Body of pancreas (tissue), 4 donors: ENCODE data around the gene RDH16. TPM values are rescaled to one million over a fixed set of nuclear protein-coding genes. Genes with fewer than 3 reads are reported as not detected.
A peak's percentile ranks its signal among the peaks of the same experiment; 100 is the strongest.
"Not testable (repeated sequence)": the region's sequence is repeated elsewhere in the genome, so short reads cannot be mapped to it uniquely, and the experiment has no call there.

Source experiments
- ATAC-seq: fragments of 150-250 bp; one replicate; pipeline ENCODE4 v1.9.1; 2016
- DNase-seq, 4 donors: peaks; one replicate each; pipeline ENCODE4 v3.0.0-alpha.2; 2019
- H3K27ac ChIP-seq, 4 donors: fragments of 200-600 bp; sonication (generic); 1 replicate in 3 of 4; 2 replicates in 1 of 4; pipeline versions ENCODE4 v1.5.1 to v1.6.1; 2016 to 2019; ENCODE audit warnings: mild to moderate bottlenecking in 1 of 4, mixed read lengths in 1 of 4, moderate library complexity in 1 of 4
- H3K27me3 ChIP-seq, 2 donors: fragments of 200-600 bp; sonication (generic); one replicate each; pipeline ENCODE4 v1.6.0; 2016; ENCODE audit warnings: mild to moderate bottlenecking in 1 of 2
- H3K36me3 ChIP-seq, 2 donors: fragments of 200-600 bp; sonication (generic); replicated peaks in 1 of 2; 2 replicates each; pipeline ENCODE4 v1.5.1; 2016; ENCODE audit warnings: low read depth in 2 of 2; ENCODE audit not compliant: insufficient read depth in 1 of 2
- H3K4me1 ChIP-seq: fragments of 200-600 bp; sonication (generic); one replicate; pipeline ENCODE4 v1.6.0; 2016
- H3K4me3 ChIP-seq, 2 donors: fragments of 200-600 bp; sonication (generic); 1 replicate in 1 of 2; 2 replicates in 1 of 2; pipeline ENCODE4 v1.5.1; 2016 to 2019
- H3K9me3 ChIP-seq, 3 donors: fragments of 200-600 bp; sonication (generic); 1 replicate in 2 of 3; 2 replicates in 1 of 3; pipeline ENCODE4 v1.5.1; 2016
- POLR2A ChIP-seq, 3 donors: fragments of 450-650 bp; IDR thresholded peaks; one replicate each; pipeline ENCODE4 v1.6.1; 2016; ENCODE audit warnings: antibody characterized with exemption in 3 of 3, mild to moderate bottlenecking in 2 of 3
- WGBS, 2 donors: methylation state at CpG; one replicate each; pipeline ENCODE4 v1.1.5; 2017; 5-methylcytosine and 5-hydroxymethylcytosine counted together
- intact Hi-C: fragments of 100-400 bp; cut with DNase I; formaldehyde crosslinking; loops from one replicate; pipeline ENCODE4 v1.15.1; 2023
- total RNA-seq, 2 donors: library from RNA; depleted of rRNA; stranded (reverse); fragments of >200 nt; gene quantifications; one replicate each; pipeline ENCODE4 v1.1.0, GENCODE V29; 2016
- TF ChIP-seq, protein P1 (sequence below), 7 experiments: fragments of 450-650 bp in 4 of 7; fragments of 200-600 bp in 3 of 7; sonication (generic) in 3 of 7; IDR thresholded peaks; one replicate each; pipeline ENCODE4 v1.5.1; 2016 to 2019; ENCODE audit warnings: antibody characterized with exemption in 7 of 7

The RDH16 gene
- total RNA-seq, 2 donors from 2014 or later = 0.99 to 1.3 TPM

DNA sequence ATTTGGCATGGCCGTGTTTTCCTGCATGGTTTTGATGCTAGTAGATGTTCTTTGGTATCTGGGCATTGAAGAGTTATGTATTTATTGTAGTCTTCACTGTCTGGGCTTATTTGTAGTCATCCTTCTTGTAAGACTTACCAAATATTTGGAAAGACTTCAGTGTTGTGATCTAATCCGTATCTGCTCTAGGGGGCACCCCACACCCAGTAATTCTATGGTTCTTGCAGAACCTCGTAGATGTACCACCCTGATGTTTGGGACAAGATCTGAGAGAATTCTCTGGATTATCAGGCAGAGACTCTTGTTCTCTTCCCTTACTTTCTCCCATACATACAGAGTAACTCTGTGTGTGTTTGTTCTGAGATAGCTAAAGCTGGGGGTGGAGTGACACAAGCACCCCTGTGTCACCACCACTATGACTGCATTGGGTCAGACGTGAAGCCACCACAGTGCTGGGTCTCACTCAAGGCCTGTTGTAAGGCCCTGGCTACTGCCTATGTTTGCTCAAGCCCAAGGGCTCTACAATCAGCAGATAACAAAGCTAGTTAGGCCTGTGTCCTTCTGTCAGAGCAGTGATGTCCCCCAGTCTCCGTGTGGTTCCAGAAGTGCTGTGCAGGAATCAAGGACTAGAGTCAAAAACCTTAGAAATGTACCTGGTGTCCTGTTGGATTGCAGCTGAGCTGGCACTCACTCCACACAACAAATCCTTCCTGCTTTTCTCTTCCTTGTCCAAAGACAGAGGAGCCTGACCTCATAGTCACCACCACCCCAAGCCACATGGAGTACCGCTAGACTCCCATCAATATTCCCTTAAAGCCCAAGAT lies 9.6 kb downstream of the RDH16 start:
- no peak for DNase-seq
- no peak overlapping the region for H3K27ac ChIP-seq
- no peak for ATAC-seq
- H3K4me1 ChIP-seq = no peaks in the 10 kb centered on the region
- H3K27me3 ChIP-seq = no peaks in the 10 kb centered on the region
- WGBS, 2 donors = 72 to 73% methylated on average over 5 to 6 of the region's 6 CpGs
- H3K4me3 ChIP-seq = no peak overlapping the region
- intact Hi-C loops = no loop called here
- H3K9me3 ChIP-seq = no peaks in the 10 kb centered on the region
- TF ChIP-seq, protein P1, sequence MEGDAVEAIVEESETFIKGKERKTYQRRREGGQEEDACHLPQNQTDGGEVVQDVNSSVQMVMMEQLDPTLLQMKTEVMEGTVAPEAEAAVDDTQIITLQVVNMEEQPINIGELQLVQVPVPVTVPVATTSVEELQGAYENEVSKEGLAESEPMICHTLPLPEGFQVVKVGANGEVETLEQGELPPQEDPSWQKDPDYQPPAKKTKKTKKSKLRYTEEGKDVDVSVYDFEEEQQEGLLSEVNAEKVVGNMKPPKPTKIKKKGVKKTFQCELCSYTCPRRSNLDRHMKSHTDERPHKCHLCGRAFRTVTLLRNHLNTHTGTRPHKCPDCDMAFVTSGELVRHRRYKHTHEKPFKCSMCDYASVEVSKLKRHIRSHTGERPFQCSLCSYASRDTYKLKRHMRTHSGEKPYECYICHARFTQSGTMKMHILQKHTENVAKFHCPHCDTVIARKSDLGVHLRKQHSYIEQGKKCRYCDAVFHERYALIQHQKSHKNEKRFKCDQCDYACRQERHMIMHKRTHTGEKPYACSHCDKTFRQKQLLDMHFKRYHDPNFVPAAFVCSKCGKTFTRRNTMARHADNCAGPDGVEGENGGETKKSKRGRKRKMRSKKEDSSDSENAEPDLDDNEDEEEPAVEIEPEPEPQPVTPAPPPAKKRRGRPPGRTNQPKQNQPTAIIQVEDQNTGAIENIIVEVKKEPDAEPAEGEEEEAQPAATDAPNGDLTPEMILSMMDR (IDR thresholded peaks at IDR 0.05) = no peak
- TF ChIP-seq POLR2A (IDR thresholded peaks at IDR 0.05) = no peak
- H3K36me3 ChIP-seq = no peaks in the 10 kb centered on the region

DNA sequence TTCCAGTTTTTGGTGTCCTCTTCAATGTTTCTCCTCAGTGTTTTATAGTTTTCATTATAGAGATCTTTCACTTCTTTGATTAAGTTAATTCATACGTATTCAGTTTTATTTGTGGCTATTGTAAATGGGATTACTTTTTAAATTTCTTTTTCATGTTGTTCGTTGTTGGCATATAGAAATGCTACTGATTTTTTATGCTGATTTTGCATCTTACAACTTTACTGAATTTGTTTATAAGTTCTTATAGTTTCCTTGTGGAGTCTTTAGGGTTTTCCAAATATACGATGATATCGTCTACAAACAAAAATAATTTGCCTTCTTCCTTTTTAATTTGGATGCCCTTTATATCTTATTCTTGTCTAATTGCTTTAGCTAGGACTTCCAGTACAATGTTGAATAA lies 13.5 kb downstream of the RDH16 start:
- 82% methylated on average over 4 of the region's 4 CpGs for WGBS, 2 donors
- Histone ChIP-seq H3K36me3 (no peaks in the 10 kb centered on the region), H3K27ac (no peak overlapping the region), H3K9me3 (no peaks in the 10 kb centered on the region), H3K4me3 (no peak overlapping the region), H3K27me3 (no peaks in the 10 kb centered on the region), H3K4me1 (no peaks in the 10 kb centered on the region)
- ATAC-seq (no peak), DNase-seq (no peak)
- intact Hi-C loops = no loop called here
- TF ChIP-seq, protein P1 (IDR thresholded peaks at IDR 0.05) = no peak
- no peak for TF ChIP-seq POLR2A (IDR thresholded peaks at IDR 0.05)

DNA sequence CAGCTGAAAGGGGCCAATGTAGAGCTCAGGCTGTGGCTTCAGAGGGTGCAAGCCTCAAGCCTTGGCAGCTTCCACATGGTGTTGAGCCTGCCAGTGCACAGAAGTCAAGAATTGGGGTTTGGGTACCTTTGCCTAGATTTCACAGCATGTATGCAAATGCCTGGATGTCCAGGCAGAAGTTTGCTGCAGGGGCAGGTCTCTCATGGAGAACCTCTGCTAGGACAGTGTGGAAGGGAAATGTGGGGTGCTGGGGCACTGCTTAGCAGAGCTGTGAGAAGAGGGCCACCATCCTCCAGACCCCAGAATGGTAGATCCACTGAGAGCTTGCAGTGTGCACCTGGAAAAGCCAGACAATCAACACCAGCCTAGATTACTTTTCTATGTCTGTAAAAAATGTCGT lies 14.0 kb downstream of the RDH16 start:
- intact Hi-C loops, H3K27ac ChIP-seq, DNase-seq, H3K27me3 ChIP-seq, H3K36me3 ChIP-seq, H3K9me3 ChIP-seq, ATAC-seq, H3K4me3 ChIP-seq, H3K4me1 ChIP-seq: not testable (repeated sequence)
- 64 to 82% methylated on average over 1 of the region's 1 CpG for WGBS, 2 donors

DNA sequence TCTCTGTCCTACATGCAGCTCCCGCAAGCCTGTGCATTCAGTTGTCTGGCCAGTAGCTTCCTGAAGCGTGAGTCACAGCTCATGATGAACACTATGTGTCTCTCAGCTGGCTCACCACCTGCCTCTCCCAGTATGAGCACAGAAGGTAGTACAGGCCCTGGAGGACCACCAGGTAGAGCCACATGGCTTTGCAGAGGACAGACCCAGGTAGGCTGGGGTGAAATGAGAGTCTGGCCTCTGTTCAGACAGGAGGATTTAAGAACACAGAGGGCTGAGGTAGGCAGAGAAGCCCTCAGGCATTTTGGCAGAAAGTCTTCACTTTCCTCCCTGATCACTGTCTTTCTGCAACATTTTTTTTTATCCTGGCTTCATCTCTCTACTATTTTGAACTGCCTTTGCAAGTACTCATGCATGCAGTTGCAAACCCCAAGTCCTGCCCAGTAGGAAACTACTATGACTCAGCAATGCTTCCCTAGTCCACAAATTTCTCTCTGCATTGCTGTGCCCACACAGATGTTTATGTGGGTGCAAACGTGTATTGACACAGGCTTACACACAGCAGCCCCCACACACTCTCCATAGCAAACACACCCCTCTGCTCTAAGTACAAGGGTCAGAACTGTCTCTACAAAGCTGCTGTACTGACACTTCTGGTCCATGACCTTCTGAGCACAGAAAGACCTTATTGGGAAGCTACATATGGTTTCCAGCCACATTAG lies 15.9 kb downstream of the RDH16 start:
- TF ChIP-seq, protein P1 (IDR thresholded peaks at IDR 0.05) = no peak
- TF ChIP-seq POLR2A (IDR thresholded peaks at IDR 0.05) = no peak
- Histone ChIP-seq H3K4me3 (no peak overlapping the region), H3K27ac (no peak overlapping the region), H3K4me1 (no peaks in the 10 kb centered on the region), H3K36me3 (no peaks in the 10 kb centered on the region), H3K27me3 (no peaks in the 10 kb centered on the region), H3K9me3 (no peaks in the 10 kb centered on the region)
- DNase-seq = peak in 1 of 4 donors; percentile 36
- intact Hi-C loops = no loop called here
- 10 to 42% methylated on average over 2 to 3 of the region's 3 CpGs for WGBS, 2 donors
- ATAC-seq = no peak

DNA sequence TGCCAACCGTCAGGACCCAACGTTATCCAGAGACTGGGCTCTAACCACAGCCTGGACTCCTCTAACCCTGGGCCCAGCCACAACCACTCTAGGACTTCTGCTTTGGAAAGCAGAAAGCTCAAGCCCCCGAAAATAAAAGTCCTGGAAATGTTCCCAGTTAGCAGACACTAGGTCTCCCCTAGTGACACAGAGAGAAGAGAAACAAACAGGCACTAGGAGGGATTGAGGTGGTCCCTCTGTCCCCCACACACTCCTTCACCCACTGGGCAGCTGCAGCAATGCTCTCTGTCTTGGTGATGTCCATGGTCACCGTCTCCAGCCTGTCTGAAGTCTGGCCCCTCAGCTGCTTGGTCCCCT lies 16.5 kb downstream of the RDH16 start:
- intact Hi-C loops, DNase-seq, H3K27me3 ChIP-seq, H3K9me3 ChIP-seq, ATAC-seq, H3K4me1 ChIP-seq, H3K27ac ChIP-seq, H3K36me3 ChIP-seq, H3K4me3 ChIP-seq: not testable (repeated sequence)
- no CpG with 5 or more reads among the region's 4 CpGs for WGBS, 2 donors
